Stimulated activated CD8-positive, alpha-beta memory T cell treated with anti-CD3 and anti-CD28 coated beads, Interleukin-2, amount 100 ng/mL, for 1 hour (primary cell): ENCODE measurements around the gene TGM2.

Source experiments
- DNase-seq, 2 donors: peaks; one replicate each; pipeline ENCODE4 v3.0.0-alpha.2; 2020; ENCODE audit warnings: low read depth in 2 of 2

TGM2 gene

DNA sequence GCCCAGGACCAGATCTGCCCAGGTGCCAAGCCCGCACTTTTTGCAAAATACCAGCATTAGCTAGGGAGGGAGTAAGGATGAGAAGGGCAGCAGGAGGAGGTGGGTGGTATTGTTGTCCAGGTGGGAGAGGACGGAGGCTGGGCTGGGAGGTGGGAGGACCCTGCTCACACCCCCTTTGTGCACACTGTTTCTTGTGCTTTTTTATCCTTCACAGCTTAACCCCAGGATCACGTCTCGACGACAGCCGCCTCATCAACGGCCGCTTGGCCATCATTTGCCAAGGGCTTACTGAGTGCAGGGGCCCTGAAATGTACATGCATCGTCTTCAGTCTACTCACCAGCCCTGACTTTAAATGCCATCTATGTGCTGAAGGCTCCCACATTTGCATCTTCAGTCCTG lies 12.1 kb upstream of the TGM2 start:
- no peak for DNase-seq

DNA sequence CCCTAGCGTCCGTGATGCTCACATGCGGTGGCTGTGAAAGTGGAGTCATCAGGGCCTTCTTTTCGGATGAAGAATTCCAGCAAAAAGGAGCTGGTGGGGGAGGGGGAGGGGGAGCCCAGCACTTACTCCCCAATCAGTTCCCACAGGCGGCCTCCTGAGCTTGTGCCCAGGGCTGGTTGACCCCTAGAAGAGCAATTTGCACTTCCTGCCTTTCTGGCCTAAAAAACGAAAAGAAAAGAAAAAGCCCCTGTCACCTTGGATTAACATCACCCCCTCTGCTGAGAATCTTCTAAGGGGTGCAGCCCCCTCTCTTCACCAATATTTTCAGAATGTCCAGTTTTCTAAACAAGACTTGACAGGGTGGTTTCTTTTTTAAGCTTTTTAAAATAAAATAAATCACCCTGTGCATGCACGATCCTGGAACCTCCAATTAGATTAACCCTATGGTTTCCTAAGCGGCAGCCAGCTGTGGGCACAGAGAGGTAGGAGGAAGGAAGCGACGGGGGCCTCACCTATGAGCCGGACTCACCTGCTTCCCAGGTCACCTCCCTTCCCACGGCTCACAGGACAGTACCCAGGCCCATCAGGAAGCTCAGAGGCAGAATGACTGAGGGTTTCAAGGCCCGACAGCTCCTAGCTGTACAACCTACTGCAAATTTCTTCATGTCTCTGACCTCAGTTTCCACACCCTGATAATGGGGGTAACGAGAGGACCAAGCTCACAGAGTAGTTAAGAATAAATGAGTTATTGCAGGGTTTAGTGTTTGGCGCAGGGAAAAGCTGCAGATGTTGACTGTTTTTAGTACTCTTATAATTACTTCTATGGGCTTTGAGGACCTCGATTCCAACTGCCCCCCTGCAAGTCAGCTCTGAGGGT lies 10.5 kb upstream of the TGM2 start:
- no peak for DNase-seq

DNA sequence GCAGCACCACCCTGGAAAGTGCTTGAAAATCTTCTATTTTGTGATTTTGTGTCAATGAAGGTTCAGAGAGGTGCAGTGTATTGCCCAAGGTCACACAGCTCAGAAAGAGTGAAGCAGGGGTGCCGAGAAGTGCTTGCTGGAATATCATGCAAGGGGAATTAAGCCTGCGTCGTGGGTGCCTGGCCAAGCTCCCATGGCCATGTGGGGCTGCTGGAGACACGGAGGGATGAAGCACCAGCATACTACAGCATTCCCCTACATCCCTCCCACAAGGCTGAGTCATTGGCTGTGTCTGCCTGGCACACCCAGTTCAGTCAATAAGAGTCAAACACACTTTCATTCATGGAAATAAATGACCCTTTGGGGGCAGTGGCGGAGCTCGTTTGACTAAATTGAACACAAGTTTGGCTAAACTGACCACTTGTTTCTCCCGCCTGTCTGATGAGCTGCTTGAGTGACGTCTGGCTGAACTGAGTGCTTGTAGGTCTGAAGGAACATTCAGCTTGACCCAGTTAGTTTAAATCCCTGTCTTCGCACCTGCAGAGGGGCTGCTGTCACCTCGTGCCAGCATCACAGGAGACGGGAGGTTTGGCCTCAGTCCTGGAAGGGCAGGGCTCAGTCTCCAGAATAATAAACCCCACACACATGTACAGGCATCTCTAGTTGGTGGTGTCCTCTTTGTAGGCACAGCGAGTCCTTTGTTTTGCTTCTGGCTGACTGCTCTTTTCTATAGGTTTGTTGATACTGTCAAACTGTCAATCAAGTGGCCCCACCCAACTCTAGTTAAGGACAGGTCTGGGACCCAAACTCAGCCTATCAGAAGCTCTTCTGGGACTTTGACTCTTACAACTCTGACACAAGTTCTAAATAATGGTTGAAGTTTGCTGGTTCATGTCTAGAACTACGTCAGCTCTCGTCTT lies 8.4 kb upstream of the TGM2 start:
- DNase-seq: no peak

DNA sequence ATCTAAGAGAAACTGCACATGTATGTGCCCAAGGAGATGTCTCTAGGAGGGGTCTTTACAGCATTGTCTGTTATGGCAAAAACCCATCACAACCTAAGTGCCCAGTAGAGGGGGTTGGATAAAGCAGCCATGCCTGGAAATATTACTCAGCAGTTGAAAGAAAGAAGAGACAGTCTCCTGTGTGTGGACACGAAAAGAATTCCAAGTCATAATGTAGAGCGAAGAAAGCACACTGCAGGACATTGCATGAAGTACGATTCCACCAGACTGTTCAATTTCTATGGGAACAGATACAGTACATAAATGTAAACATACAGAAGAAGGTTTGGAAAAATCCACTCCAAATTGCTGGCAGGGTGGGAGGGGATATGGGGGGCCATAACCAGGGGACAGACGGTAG lies 7.3 kb upstream of the TGM2 start:
- DNase-seq: no peak

DNA sequence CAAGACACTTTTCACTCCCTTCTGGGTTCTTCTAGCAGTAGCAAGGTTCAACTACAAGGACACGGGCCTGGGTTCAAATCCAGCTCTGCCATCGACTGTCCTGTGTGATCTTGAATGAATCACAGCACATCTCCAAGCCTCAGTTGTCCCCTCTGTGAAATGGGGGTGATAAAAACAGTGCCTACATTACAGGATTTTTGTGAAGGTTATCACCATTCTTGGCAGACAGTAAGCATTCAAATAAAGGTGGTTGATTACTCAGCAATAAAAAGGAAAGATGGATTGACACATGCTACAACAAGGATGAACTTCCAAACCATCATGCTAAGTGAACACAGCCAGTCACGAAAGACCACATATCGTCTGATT lies 6.6 kb upstream of the TGM2 start:
- no peak for DNase-seq

DNA sequence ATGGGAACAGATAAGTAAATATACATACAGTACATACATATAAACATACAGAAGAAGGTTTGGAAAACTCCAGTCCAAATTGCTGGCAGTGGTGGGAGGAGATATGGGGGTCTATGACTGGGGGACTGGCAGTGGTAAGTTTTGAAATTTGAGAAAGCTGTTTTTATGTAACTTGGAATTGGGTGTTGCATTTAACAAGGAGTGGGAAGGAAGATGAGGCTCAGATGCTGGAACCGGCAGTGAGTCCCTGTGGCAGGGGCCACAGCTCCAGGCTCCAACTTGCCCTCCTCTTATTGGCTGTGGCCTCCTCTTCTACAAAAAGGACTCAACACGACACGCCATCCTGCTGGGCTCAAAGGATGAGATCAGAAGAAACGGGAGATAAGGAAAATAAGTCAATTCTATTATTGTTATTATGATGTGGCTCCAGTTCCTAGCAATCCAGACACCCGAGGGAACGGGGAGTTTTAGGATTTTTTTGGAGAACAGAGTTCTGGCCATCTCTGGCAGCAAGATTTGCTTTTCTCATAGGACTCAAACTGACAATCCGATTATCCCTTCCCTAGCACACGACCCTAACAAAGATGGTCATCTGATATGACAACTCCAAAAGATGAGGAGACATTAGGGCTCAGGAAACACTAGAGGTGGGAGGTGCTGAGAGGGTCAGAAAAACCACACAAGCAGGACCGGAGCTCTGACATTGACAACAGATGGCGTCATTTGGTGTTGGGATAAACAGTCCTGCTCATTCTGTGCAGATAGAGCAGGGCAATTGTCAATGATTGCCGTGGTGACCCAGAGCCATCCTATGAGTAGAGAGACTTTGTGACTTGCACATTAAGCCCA lies 6.0 kb upstream of the TGM2 start:
- no peak for DNase-seq

DNA sequence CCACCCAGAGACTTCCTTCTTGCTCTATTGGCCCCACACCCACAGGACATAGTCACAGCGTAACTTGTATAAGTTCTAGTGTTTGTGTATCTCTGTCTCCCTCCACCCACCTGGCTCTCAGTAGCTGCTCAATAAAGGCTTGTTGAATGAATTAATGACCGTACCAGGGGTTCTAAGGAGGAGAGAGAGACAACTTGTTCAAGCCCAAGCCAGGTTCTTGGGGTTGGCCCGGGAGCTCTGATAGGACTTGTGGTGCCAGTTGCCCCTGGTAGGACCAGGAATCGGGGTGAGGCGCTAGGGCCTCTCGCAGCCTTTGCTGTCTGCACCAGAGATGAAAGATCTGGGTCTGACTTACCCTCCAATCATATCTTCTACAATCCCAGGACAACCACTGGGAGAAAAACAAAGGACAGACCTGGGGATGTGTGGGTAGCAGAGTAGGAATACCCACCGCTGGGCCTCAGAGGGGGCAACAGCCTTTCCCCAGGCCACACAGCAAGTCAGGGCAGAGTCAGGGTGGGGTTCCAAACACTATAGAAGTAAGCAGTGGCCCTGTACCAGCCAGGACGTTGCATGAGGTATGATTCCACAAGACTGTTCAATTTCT lies 5.3 kb upstream of the TGM2 start:
- no peak for DNase-seq

DNA sequence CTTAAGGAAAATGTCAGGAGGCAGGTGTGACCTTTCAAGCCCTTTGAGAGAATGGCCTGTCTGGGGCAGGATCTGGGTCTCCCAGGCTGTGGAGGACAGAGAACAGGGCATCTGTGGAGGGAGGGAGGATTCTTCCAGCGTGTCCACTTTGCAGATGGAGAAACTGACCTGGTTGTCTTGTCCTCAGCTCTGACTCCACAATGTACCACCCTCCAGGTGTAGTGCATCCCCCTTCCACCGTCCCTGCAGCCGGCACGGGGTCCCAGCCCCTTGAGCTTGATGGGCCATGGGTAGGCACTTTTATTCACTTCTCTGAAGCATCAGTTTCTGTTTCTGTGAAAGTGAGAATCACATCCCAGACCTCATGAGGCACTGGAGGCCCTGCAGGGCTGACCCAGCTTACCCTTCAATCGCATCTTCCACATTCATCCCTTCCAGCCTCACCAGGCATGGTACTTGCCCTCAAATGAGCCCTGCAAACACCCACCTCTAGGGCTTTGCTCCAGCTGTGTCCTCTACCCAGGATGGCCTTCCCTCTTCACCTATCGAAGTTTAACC lies 4.6 kb upstream of the TGM2 start:
- DNase-seq: no peak

DNA sequence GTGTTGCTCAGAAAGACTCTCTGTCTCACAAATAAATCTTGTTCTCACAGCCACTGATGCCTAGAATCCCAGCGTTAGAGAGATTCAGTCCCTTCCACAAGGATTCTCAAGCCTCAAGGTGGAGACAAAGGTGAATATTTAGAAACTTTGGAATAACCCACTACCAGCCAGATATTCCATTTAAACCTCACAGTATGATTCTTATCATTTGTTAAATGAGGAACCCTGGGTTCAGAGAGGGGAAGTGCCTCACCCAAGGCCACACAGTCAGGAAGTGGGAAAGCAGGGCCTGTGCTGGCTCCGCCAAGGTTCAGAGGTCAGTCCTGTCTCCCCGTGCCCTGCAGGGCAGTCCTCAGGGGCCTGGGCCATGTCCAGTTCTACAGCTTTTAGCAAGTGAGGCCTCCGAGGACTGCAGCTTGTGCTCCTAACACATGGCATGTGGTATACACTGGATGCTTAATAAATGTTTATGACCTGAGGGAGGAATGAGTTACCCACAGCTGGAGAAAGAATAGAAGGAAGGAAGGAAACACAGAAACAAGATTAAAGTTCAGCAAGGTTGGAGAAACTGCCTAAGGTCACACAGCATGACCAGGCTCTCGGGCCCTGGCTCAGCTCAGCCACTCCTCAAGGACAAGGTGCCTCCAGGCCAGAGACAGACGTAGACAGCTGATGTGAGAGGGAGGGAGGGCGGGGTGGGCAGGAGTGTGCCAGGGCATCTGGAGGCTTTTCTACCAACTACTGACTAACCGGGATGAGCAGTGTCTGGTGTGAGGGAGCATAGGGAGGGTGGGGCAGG lies 3.9 kb upstream of the TGM2 start:
- DNase-seq: no peak

DNA sequence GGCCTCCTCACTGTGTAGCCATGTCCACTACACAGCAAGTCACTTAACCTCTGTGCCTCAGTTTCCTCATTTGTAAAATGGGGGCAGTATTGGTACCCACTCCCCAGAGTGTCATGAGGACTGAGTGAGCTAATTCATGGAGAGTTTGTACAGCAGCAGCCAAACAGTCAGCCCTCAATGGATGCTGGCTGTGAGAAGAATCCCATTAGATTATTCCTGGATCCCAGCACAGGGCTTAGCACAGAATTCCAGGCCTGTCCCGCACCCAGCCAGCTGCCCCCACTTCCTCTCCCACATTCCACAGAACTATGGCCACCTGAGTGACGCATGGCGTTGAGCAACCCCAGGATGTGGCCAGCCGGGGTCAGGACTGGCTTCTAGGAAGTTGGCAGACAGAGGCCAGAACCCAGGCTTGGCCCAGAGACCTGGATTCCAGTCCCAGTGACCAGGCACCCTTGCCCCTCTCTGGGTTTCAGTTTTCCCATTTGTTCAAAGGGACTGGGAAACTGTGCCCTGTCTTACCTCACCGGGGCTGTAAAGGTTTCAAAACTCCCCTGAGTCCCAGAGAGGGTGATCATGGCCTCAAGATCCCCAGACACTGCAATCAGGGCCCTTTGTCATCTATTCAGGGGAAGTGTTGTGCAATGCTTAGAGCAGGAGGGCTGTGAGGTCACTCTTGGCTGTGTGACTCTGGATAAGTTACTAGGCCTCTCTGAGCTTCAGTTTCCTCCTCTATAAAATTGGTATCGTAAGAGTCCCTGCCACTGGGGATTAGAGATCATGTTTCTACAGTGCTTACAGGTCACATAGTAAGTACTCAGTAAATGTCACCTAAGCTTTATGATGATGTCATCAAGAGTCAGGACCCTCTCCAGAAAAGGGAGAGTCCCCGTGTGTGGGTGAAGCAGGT lies 3.0 kb upstream of the TGM2 start:
- no peak for DNase-seq

DNA sequence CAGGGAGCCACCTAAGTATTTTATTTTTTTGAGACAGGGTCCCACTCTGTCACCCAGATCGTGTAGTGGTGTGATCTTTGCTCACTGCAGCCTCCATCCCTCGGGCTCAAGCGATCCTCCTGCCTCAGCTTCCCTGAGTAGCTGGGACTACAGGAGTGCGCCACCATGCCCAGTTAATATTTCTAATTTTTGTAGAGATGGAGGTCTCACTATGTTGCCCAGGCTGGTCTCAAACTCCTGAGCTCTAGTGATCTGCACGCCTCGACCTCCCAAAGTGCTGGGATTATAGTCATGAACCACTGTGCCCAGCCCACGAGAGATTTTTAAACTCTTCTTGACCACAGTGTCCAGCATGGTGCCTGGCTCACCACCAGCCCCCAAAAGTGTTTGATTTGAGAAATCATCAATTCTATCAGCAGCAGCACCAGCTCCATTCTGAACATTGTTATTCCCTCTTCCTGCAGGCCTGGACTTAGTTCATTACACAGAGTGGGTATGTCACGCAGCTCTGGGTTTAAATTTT lies 2.3 kb upstream of the TGM2 start:
- DNase-seq: no peak

DNA sequence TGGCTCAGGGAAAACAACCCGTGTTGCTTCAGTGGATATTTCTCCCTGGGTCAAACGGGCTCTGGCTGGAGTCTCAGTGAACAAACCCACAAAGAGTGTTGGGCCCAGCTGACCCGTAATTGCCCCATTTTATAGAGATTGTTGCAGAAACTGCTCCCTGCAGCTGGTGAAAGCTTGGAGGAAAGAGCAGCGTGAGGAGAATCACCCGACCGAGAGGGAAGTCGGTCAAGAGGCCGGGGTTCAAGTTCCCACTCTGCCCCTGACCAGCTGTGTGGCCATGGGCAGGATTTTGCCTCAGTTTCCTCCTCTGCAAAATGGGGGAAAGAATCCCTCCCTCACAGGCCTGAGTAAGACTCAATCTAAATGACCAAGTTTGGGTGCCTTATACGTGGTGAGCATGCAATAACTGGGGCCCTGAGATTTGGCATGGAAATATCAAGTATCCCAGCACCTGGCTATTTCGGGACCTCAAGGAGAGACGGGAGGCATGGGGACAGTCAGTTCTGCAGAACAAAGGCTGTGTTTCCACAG lies 1.7 kb upstream of the TGM2 start:
- DNase-seq: no peak

DNA sequence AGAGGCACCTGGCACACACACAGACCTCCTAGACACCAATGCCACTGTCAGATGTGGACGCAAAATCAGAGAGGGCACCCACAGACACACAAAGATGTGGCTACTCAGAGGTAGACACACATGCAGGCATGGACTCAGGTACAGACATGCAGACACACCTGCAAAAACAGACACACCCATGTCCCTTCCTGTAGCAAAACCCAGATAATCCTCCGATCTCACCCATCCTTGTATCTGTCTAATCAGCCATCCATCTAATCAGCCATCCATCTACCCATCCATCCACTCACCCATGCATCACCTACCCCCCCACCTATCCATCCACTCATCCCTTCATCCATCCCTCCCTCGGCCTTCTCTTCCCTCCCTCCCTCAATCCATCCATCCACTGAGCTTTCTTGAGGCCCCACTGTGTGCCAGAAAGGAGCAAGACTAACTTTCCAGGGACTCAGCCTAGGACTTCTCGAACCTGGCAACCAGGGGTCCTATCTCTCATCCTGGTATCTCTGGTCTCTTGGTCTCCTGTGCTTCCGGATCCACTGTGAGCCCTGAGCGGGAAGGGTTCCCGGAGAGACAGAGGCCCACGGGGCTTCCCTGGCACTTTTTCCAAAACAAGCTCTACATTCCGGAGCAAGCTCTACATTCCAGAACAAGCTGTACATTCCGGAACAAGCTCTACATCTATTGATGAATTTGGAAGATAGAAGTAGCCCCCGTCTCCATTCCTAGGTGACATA lies 1.1 kb upstream of the TGM2 start:
- no peak for DNase-seq

DNA sequence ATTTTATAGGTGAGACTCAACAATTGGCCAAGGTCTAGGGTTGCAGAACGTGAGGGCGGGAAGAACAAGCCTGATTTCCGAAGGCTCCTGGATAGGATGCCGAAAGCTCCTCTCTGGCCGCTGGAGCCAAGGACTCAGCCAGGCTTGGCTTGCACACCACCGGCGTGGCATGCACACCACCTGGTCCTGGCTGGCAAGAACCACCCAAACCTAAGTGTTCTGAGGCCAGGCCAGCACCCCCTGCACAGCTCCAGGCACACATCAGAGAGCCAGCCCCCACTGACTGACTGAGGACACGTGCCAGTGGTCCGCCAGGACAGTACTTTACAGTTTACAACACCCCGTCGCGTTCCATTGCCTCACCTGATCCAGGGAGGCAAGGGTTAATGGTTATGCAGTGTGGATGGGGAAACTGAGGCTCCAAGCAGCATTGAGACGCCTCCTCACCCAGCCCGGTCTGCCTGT lies 414 bp downstream of the TGM2 start:
- DNase-seq: no peak

DNA sequence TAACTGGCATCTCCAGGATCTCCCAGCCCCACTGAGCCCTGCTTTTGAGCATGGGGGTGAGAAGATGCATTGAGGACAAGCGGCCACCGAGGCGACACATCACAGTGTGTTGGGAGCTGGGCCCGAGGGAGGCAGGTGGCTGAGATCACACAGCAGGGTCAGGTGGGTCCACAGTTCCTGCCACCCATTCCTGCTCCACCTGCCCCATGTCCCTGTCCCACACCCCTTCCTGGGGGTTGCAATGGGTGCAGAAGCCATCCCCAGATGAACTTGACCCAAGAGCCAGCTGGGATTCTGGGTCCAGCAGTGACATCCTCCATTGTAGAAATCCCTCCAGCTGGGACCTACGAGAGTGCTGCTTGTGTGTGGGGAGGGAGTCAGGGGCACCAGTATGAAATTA lies 1.0 kb downstream of the TGM2 start:
- DNase-seq: no peak

DNA sequence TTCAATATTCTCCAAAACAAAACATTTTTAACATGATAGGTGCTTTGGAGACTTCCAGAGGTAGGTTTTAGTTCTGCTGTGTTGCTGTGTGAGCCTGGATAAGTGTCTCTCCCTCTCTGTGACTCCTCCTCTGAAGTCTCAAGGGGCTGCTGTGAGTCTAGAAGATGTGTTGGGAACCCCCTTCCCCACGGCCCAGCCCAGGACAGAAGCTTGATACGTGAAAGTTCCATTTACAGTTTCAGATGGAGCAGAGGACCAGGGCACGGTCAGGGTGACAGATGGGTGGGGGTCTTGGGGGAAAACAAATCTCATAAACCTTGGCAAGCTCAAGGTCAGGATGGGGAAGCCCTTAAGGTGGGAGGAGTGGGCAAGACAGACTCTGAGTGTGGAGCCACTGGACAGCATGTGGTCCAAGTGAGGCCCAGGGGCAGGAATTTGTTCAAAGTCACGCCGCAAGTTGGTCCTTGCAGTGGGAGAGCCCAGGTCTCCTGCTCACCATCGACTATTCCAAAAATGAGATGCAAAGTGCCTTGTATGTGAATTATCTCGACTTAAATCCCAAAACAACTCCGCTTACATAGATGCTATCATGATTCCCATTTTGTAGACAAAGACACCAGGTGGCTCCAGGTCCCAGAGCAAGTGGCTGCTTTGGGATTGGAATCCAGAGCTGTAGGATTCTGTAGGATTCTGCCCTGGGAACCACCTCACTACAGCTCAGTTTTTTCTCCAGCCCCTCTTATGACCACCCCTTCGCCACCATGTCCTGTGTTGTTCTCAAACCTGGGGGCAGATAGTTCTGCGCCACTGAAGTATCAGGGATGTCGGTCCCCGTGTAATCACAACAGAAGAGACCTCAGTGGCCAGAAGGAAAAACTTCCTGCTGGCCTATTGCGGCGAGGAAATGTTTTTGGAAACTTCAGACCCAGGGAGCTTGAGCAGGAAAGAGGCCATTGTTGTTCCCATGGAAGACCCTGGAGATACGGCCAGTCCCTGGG lies 1.9 kb downstream of the TGM2 start:
- DNase-seq: no peak

DNA sequence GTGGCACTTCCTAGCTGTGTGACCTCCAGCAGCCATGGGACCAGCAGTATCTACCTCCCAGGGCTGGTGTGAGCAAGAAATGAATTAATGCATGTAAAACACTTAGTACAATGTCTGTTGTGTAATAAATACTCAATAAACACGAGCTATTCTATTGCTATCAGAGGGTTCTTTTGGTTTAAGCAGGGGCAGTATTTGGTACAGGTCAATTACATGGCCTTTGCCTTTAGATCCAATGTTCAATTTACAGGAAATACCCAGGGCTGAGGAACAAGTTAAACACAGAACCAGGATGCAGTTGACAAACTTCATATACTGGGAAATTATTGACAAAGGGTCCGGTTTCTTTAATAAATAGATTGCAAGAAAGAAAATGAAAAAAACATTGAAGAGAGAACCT lies 2.9 kb downstream of the TGM2 start:
- no peak for DNase-seq
